Panc1 (cell line): ENCODE measurements around the gene WIPF2. TPM values are rescaled to one million over a fixed set of nuclear protein-coding genes. Genes with fewer than 3 reads are reported as not detected.

Source experiments
- ATAC-seq: fragments of 200-7000 bp; cut with Tn5 transposase; 2 replicates; pipeline ENCODE4 v1.9.1; 2020; ENCODE audit warnings: mild to moderate bottlenecking, moderate library complexity
- BruUV-seq: library from RNA; stranded (reverse); fragments of 400-500 nt; replicated peaks from 2 replicates; lab custom pipeline; 2021; lab: Mats Ljungman, UMichigan
- CTCF ChIA-PET: fragments of 300-600 bp; sonication (Branson Sonifier 250); formaldehyde crosslinking; loops from one replicate; lab custom pipeline; 2022; ENCODE audit warnings: antibody characterized with exemption; lab: Charles Lee
- POLR2A ChIA-PET: fragments of 300-600 bp; sonication (Branson Sonifier 250); formaldehyde crosslinking; loops from one replicate; lab custom pipeline; 2022; ENCODE audit warnings: antibody characterized with exemption; lab: Charles Lee
- DNase-seq: peaks from one replicate; pipeline ENCODE4 v3.0.0-alpha.2; 2010; ENCODE audit warnings: low read depth, low spot score
- H3K27ac ChIP-seq: 2 replicates; pipeline ENCODE4 v1.5.1; 2011; ENCODE audit warnings: mild to moderate bottlenecking, low read length, inconsistent platforms
- H3K27me3 ChIP-seq: fragments of 200-500 bp; sonication (Bioruptor generic); 2 replicates; pipeline ENCODE4 v1.6.0; 2014; ENCODE audit warnings: low read length, inconsistent platforms; ENCODE audit not compliant: control insufficient read depth, insufficient read depth
- H3K36me3 ChIP-seq: fragments of 200-500 bp; sonication (Bioruptor generic); 2 replicates; pipeline ENCODE4 v1.5.1; 2014; ENCODE audit warnings: inconsistent platforms, mild to moderate bottlenecking, low read length, moderate library complexity; ENCODE audit not compliant: control insufficient read depth, insufficient read depth
- H3K4me1 ChIP-seq: 2 replicates; pipeline ENCODE4 v1.5.1; 2011; ENCODE audit warnings: inconsistent platforms, mild to moderate bottlenecking, low read length, moderate library complexity; ENCODE audit not compliant: control insufficient read depth, insufficient read depth
- H3K4me3 ChIP-seq, 2 experiments: 2 replicates each; pipeline ENCODE4 v1.5.1; 2011 to 2012; ENCODE audit warnings: low read depth in 2 of 2, low read length in 2 of 2, mild to moderate bottlenecking in 2 of 2, inconsistent platforms in 1 of 2, moderate library complexity in 1 of 2
- H3K9me3 ChIP-seq: fragments of 200-500 bp; sonication (Bioruptor generic); 2 replicates; pipeline ENCODE4 v1.5.1; 2014; ENCODE audit warnings: low read depth, mild to moderate bottlenecking, inconsistent platforms, low read length, moderate library complexity; ENCODE audit not compliant: control insufficient read depth, insufficient read depth
- POLR2AphosphoS5 ChIP-seq: IDR thresholded peaks from 2 replicates; pipeline ENCODE4 v1.6.1; 2012; ENCODE audit warnings: mild to moderate bottlenecking, low read depth, low read length, moderate library complexity
- REST ChIP-seq, 2 experiments: IDR thresholded peaks; 2 replicates each; pipeline ENCODE4 v1.6.1; 2011 to 2012; ENCODE audit warnings: low read depth in 2 of 2, control low read depth in 1 of 2, low read length in 1 of 2, mild to moderate bottlenecking in 1 of 2, moderate library complexity in 1 of 2; ENCODE audit not compliant: insufficient read depth in 1 of 2
- SIN3A ChIP-seq: IDR thresholded peaks from 2 replicates; pipeline ENCODE4 v1.6.1; 2012; ENCODE audit warnings: low read depth, mild to moderate bottlenecking, low read length, moderate library complexity, borderline replicate concordance; ENCODE audit not compliant: insufficient read depth
- TCF7L2 ChIP-seq: IDR thresholded peaks from 2 replicates; pipeline ENCODE4 v1.6.1; 2011; ENCODE audit warnings: mild to moderate bottlenecking, low read depth, low read length, inconsistent platforms
- in situ Hi-C: cut with HindIII; loops from 2 replicates; pipeline ENCODE4 v1.10.0; 2016; ENCODE audit warnings: low sequenced_read_pairs, low pct_unique_long_range_greater_than_20kb
- intact Hi-C: fragments of 100-400 bp; cut with micrococcal nuclease; formaldehyde crosslinking; loops from one replicate; pipeline ENCODE4 v1.10.0; 2022; ENCODE audit not compliant: unreplicated experiment
- total RNA-seq: library from RNA; stranded (reverse); gene quantifications from one replicate; pipeline ENCODE4 v1.2.1, GENCODE V29; 2021; ENCODE audit not compliant: unreplicated experiment
- TF ChIP-seq, protein P1 (sequence below): fragments of 450-650 bp; IDR thresholded peaks from 2 replicates; pipeline ENCODE4 v1.5.1; 2017; ENCODE audit warnings: mild to moderate bottlenecking

WIPF2 gene
- total RNA-seq, 1 experiment from 2014 or later = 45.9 TPM

DNA sequence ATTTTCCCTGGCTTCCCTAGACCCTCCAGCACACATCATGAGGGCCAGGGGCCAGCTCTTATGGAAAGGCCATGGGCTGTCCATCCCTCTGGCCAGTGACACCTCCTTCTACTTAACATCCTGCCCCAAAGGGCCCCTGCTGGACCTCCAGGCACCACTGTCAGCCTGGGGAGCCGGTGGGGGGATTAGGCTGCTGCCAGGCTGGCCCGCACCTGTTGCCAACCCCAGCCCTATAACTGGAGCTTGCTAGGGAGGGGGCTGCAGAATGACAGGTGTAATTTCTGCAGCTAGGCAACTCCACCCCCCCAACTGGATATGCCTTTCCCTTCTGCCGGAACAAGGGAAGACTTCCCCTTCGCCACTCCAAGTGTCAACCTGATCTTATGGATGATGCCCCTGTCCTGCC, 102.4 kb downstream of the WIPF2 start:
- BruUV-seq = no TSS peak
- ChIA-PET POLR2A (interaction anchor here (1.0 kb wide), 1 partner anchor 15 kb away, joined by 3 read pairs; no protein-coding TSS in a partner anchor), CTCF (interaction anchor here (1.1 kb wide), 1 partner anchor 41 kb away, joined by 4 read pairs; no protein-coding TSS in a partner anchor)
- ATAC-seq (no peak), DNase-seq (no peak)
- in situ Hi-C loops = no loop called here
- Histone ChIP-seq H3K4me1 (peaks cover 75% of the 10 kb centered on the region), H3K36me3 (no peaks in the 10 kb centered on the region; the same call in 1 of the 2 replicates), H3K27ac (peak overlapping the region; percentile 95), H3K9me3 (no peaks in the 10 kb centered on the region), H3K27me3 (no peaks in the 10 kb centered on the region), H3K4me3 (peak overlapping the region; percentile 20 to 87)
- intact Hi-C loops = no loop called here
- TF ChIP-seq, protein P1, sequence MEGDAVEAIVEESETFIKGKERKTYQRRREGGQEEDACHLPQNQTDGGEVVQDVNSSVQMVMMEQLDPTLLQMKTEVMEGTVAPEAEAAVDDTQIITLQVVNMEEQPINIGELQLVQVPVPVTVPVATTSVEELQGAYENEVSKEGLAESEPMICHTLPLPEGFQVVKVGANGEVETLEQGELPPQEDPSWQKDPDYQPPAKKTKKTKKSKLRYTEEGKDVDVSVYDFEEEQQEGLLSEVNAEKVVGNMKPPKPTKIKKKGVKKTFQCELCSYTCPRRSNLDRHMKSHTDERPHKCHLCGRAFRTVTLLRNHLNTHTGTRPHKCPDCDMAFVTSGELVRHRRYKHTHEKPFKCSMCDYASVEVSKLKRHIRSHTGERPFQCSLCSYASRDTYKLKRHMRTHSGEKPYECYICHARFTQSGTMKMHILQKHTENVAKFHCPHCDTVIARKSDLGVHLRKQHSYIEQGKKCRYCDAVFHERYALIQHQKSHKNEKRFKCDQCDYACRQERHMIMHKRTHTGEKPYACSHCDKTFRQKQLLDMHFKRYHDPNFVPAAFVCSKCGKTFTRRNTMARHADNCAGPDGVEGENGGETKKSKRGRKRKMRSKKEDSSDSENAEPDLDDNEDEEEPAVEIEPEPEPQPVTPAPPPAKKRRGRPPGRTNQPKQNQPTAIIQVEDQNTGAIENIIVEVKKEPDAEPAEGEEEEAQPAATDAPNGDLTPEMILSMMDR = no peak
- TF ChIP-seq REST (IDR thresholded peaks at IDR 0.05; ENCODE audit: insufficient read depth in 1 of 2, low read depth in 2 of 2, low read length in 1 of 2) = no peak
- no peak for TF ChIP-seq SIN3A

GRCh38 chr17:40321961-40322357, 102.9 kb downstream of the WIPF2 start:
- DNase-seq (no peak), ATAC-seq (no peak)
- Histone ChIP-seq H3K27ac (peak overlapping the region; percentile 95), H3K4me1 (peaks cover 75% of the 10 kb centered on the region), H3K27me3 (no peaks in the 10 kb centered on the region), H3K4me3 (peak overlapping the region; percentile 20 to 87), H3K9me3 (no peaks in the 10 kb centered on the region), H3K36me3 (no peaks in the 10 kb centered on the region; the same call in 1 of the 2 replicates)
- CTCF ChIA-PET = interaction anchor here (0.9 kb wide), 1 partner anchor 12 kb away, joined by 3 read pairs; no protein-coding TSS in a partner anchor
- in situ Hi-C loops = no loop called here
- BruUV-seq = no TSS peak
- POLR2A ChIA-PET = interaction anchor here (0.7 to 1.0 kb wide), 2 partner anchors 15 to 28 kb away, joined by 3 read pairs; no protein-coding TSS in a partner anchor
- TF ChIP-seq SIN3A = no peak
- TF ChIP-seq REST (IDR thresholded peaks at IDR 0.05; ENCODE audit: insufficient read depth in 1 of 2, low read depth in 2 of 2, low read length in 1 of 2) = no peak
- TF ChIP-seq TCF7L2 = no peak
- no peak for TF ChIP-seq POLR2AphosphoS5
- TF ChIP-seq, protein P1 = no peak
- intact Hi-C loops = no loop called here
